ENCODE data around the gene G2E3.

G2E3 gene

DNA sequence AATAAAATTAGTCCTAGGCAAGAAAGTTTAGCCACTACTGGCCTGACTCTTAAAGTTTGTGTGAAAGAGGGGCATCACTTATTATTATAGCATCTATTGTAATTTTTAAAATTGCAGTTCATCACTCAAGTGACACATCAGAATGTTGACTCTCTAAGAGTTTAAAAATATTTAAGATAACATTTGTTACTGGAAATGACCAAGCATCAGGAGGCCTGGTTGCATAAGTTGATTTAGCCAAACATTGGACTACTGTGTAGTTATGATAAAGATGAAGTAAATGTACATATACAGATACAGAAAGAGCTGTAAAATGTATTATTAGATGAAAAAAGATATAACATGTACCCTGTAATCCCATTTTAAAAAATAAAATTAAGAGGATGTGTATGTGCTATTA is 110.6 kb downstream of the G2E3 start:
- Histone ChIP-seq H3K36me3 (ENCODE audit: control insufficient read depth, insufficient read depth, low read length) (no peaks in the 10 kb centered on the region; the same call in 1 of the 2 replicates), H3K4me3 (replicated peaks; ENCODE audit: low read depth, low read length) (no peak overlapping the region), H3K27me3 (replicated peaks; ENCODE audit: control insufficient read depth, insufficient read depth, low read length) (no peaks in the 10 kb centered on the region)
- no peak for TF ChIP-seq CTCF (IDR thresholded peaks at IDR 0.05; ENCODE audit: insufficient read depth, low read length, poor library complexity, severe bottlenecking)
- DNase-seq (ENCODE audit: extremely low read depth, insufficient read length) = no peak

Data from GM06990 (cell line).